Right lobe of liver (tissue), 4 donors: ENCODE data around the gene MAPK6.

Source experiments
- POLR2A ChIP-seq: fragments of 450-650 bp; IDR thresholded peaks from one replicate; pipeline ENCODE4 v1.6.1; 2017; ENCODE audit warnings: antibody characterized with exemption, mild to moderate bottlenecking
- TF ChIP-seq, protein P1 (sequence below), 4 donors: fragments of 200-600 bp in 3 of 4; fragments of 450-650 bp in 1 of 4; IDR thresholded peaks; one replicate each; pipeline versions ENCODE4 v1.5.1 to v1.8.0; 2016 to 2022; ENCODE audit warnings: antibody characterized with exemption in 4 of 4, mild to moderate bottlenecking in 2 of 4
- donor health status: DM: no; HTN: no; CAD: no.
- donor health status: DM: no; HTN: no; CAD: no.
- donor health status: DM: no; HTN: yes; CAD: no.

DNA sequence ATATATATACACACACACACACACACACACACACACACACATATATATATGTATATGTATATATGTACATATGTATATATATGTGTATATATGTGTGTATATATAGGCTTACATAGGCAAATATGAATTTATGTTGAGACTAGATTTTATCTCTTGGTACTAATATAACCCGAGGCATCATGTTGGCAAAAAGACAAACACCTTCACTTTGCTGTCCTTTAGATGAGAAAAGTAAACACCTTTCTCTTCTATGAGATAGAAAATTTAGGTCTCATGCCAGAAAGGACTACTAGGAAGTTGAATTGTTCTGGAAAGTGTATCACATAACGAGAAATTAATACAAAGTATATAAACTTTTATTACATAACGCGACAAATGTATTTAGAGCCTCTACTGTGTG, 27.9 kb upstream of the MAPK6 start:
- TF ChIP-seq, protein P1, sequence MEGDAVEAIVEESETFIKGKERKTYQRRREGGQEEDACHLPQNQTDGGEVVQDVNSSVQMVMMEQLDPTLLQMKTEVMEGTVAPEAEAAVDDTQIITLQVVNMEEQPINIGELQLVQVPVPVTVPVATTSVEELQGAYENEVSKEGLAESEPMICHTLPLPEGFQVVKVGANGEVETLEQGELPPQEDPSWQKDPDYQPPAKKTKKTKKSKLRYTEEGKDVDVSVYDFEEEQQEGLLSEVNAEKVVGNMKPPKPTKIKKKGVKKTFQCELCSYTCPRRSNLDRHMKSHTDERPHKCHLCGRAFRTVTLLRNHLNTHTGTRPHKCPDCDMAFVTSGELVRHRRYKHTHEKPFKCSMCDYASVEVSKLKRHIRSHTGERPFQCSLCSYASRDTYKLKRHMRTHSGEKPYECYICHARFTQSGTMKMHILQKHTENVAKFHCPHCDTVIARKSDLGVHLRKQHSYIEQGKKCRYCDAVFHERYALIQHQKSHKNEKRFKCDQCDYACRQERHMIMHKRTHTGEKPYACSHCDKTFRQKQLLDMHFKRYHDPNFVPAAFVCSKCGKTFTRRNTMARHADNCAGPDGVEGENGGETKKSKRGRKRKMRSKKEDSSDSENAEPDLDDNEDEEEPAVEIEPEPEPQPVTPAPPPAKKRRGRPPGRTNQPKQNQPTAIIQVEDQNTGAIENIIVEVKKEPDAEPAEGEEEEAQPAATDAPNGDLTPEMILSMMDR (IDR thresholded peaks at IDR 0.05) = no peak
- no peak for TF ChIP-seq POLR2A
